ENCODE results near the gene PDPK1.
A peak's percentile ranks its signal among the peaks of the same experiment; 100 is the strongest.
"Not testable (repeated sequence)": the region's sequence is repeated elsewhere in the genome, so short reads cannot be mapped to it uniquely, and the experiment has no call there.

The PDPK1 gene

GRCh38 chr16:2595393-2596205, 57.8 kb downstream of the PDPK1 start:
- no peak for DNase-seq

GRCh38 chr16:2596747-2597559, 59.1 kb downstream of the PDPK1 start:
- DNase-seq: no peak

- DNase-seq: no peak
These were observed 59.7 kb downstream of the PDPK1 start for GRCh38 chr16:2597560-2597902.

- DNase-seq: no peak
These were observed 60.4 kb downstream of the PDPK1 start for GRCh38 chr16:2598133-2598641.

GRCh38 chr16:2598723-2599122, 60.9 kb downstream of the PDPK1 start:
- DNase-seq: no peak

GRCh38 chr16:2599165-2599564, 61.3 kb downstream of the PDPK1 start:
- not testable (repeated sequence) for DNase-seq

GRCh38 chr16:2599785-2600184, 62.0 kb downstream of the PDPK1 start:
- not testable (repeated sequence) for DNase-seq

- DNase-seq: not testable (repeated sequence)
These were observed 63.6 kb downstream of the PDPK1 start for GRCh38 chr16:2601301-2602025.

- DNase-seq: not testable (repeated sequence)
These were observed 64.4 kb downstream of the PDPK1 start for GRCh38 chr16:2602175-2602574.

GRCh38 chr16:2603165-2604015, 65.6 kb downstream of the PDPK1 start:
- DNase-seq: peak; percentile 94

GRCh38 chr16:2604016-2604369, 66.2 kb downstream of the PDPK1 start:
- not testable (repeated sequence) for DNase-seq

GRCh38 chr16:2606820-2607219, 69.0 kb downstream of the PDPK1 start:
- not testable (repeated sequence) for DNase-seq

- not testable (repeated sequence) for DNase-seq
These were observed 71.5 kb downstream of the PDPK1 start for GRCh38 chr16:2609345-2609744.

- DNase-seq: no peak
These were observed 72.1 kb downstream of the PDPK1 start for GRCh38 chr16:2609827-2610470.

GRCh38 chr16:2610781-2611498, 73.1 kb downstream of the PDPK1 start:
- no peak for DNase-seq

GRCh38 chr16:2611499-2611862, 73.7 kb downstream of the PDPK1 start:
- DNase-seq: no peak

GRCh38 chr16:2611877-2612276, 74.1 kb downstream of the PDPK1 start:
- DNase-seq: not testable (repeated sequence)

- DNase-seq: not testable (repeated sequence)
These were observed 75.4 kb downstream of the PDPK1 start for GRCh38 chr16:2613251-2613650.

GRCh38 chr16:2614761-2615191, 77.0 kb downstream of the PDPK1 start:
- DNase-seq: no peak

- not testable (repeated sequence) for DNase-seq
These were observed 81.1 kb downstream of the PDPK1 start for GRCh38 chr16:2618964-2619363.

- peak; percentile 27 for DNase-seq
These were observed 81.8 kb downstream of the PDPK1 start for GRCh38 chr16:2619628-2620027.
